Raji (cell line): ENCODE data around the gene AGAP1.

ENCODE experiments used
- POLR2A ChIP-seq: IDR thresholded peaks from 2 replicates; pipeline ENCODE4 v1.6.1; 2011; ENCODE audit warnings: low read depth, low read length, control low read depth; ENCODE audit not compliant: insufficient read depth

Gene AGAP1

DNA sequence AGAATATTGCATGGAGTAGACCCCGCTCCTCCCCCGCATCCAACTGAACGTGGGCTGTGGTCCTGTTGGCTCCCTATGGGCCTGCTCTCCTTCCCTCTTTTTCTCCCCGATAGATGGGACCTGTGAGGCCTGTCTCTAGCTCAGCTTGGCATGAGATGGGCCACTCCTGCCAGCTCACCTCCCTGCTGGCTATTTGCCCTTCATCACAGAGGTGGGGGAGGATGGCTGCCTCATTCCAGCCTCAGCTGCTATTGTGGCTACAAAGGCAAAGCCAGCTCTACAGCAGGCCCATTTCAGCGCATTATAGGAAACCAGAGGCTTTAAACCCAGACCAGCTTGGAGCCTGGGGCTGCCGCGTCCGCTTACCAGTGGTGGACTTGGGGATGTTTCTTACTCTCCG is 360.4 kb downstream of the AGAP1 start:
- no peak for TF ChIP-seq POLR2A

- no peak for TF ChIP-seq POLR2A
Measured at GRCh38 chr2:235855011-235855410, 361.2 kb downstream of the AGAP1 start.

- no peak for TF ChIP-seq POLR2A
Measured at GRCh38 chr2:235856151-235856854, 362.5 kb downstream of the AGAP1 start.

DNA sequence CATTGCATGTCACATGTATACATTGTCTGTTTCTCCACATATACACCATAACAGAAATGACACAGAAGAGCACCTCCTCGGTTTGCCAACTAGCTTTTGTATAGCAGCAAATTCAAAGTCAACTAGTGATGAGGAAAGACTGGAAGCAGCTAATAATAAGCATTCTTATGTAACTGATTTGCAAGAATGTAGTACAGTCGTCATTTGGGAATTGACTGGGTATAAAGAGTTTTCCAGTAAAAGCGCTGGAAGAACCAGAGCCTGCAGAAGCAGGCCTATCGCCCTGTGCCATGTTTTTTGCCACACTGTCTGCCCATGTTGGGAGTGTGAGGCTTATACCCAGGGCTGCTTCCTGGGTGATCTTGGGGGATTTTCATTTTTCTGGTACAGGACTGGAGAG is 363.8 kb downstream of the AGAP1 start:
- TF ChIP-seq POLR2A, result no peak

DNA sequence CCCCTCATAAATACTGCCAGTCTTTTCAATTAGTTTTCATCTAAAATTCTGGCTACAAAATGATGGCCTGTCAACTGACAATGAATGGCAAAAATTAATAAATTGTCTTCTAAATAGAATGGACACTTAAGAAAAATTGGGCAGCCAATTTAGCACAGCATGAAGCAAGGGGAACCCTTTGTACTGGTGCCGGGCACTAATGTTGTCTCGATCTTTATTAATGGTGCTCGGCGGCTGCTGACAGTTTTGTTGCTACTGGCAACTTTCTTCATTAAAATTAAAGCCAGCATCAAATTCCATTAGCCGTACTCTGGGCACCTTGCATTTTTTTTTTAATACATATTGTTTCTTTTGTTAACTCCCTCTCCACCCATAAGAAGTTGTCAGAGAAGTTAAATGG is 365.0 kb downstream of the AGAP1 start:
- no peak for TF ChIP-seq POLR2A

GRCh38 chr2:235859651-235860050 is 365.8 kb downstream of the AGAP1 start:
- TF ChIP-seq POLR2A, result no peak

- no peak for TF ChIP-seq POLR2A
Measured at GRCh38 chr2:235860111-235860510, 366.3 kb downstream of the AGAP1 start.

- TF ChIP-seq POLR2A, result no peak
Measured at GRCh38 chr2:235860871-235861270, 367.0 kb downstream of the AGAP1 start.

DNA sequence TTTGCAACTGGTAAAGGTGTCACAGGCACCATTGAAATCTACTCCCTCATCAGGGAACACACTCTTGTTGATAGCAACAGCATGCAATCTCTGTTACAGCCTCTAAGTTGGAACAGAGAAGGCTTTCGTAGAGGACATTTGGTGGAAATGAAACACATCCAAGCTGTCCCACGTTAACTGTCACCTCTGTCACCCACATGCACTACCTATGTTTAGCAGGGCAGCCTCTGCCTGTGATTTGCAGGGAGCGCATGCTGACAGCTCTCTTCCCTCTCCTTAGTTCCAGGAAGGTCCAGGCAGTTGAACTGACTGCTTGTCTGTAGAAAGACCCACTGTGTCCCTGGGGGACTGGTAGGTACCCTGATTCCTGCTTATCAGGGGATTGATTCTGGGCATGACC is 367.5 kb downstream of the AGAP1 start:
- no peak for TF ChIP-seq POLR2A

DNA sequence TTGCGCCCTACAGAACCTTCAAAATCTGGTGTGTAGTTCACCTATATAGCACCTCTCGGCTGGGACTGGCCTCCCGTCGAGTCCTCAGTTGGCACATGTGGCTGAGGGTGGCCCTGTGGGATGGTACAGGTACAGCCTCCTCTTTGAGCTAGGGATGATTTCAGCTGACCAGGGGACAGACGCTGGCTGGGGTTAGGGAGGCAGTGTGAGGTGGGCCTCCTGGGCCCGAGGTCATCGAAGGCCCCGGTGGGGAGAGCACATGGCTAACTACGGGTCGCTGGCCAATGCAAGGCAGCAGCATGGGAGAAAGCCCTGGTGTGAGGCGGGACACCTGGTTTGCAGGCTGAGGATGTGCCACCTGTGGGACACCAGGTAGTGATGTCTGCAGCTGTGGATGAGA is 369.6 kb downstream of the AGAP1 start:
- TF ChIP-seq POLR2A, result no peak

GRCh38 chr2:235864302-235864701 is 370.5 kb downstream of the AGAP1 start:
- TF ChIP-seq POLR2A, result no peak

GRCh38 chr2:235864733-235865515 is 371.1 kb downstream of the AGAP1 start:
- no peak for TF ChIP-seq POLR2A

DNA sequence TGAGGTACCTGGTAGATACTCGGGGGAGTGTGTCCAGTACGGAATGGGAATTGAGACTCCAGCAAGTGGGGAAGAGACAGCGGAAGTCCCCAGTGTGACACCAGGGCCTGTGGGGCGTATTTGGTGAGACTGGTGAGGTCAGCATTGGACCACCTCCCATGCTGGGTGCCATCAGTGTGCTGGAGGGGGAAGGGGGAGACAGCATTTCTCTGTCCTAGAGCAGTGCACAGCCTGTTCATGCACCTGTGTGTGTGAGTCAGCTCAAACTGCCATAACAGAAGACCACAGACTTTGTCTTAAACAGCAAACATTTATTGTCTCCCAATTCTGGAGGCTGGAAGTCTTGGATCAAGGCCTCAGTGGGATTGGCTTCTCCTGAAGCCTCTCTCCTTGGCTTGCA is 372.5 kb downstream of the AGAP1 start:
- TF ChIP-seq POLR2A, result no peak

- TF ChIP-seq POLR2A, result no peak
Measured at GRCh38 chr2:235868224-235868623, 374.4 kb downstream of the AGAP1 start.

- no peak for TF ChIP-seq POLR2A
Measured at GRCh38 chr2:235868645-235869044, 374.8 kb downstream of the AGAP1 start.

DNA sequence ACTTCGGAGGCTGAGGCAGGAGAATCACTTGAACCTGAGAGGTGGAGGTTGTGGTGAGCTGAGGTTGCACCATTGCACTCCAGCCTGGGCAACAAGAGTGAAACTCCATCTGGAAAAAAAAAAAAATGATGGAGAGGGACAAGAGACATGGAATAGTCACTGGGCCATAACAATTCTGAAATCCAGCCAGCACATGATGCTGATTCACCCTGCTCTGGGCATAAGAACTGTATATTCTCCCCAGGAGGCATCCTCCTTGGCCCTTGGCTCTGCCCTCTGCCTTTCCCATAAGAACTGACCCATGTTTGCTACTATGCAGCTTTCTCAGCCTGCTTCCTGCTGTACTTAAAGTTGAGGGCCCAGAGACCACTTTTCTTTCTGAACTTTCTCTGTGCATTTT is 376.7 kb downstream of the AGAP1 start:
- TF ChIP-seq POLR2A, result no peak

GRCh38 chr2:235876099-235876679 is 382.3 kb downstream of the AGAP1 start:
- TF ChIP-seq POLR2A, result no peak

DNA sequence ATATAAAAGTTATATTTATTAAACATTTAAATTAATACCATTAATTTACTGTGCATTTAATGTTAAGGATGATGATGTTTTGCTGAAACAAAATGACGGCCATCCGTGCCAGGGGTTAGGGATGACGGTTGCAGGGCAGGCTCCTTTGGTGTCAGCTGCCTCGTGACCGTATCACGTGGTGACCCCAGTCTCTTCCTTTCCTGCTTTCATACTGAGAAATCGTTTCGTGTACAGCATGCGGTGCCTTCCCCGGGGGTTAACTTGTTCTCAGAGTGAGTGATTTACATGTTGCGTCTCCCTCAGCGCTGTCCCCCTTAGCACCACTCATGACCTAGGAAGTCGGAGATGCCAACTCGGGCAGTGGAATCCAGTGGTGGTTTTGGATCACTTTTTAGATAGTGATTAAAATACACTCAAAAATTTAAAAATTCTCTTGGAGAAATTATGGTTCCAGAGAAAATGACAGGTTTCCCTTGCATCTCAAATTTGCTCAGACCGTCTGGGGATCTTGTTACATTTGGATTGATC is 383.5 kb downstream of the AGAP1 start:
- no peak for TF ChIP-seq POLR2A
